Activated CD4-positive, alpha-beta T cell treated with anti-CD3 and anti-CD28 coated beads, Interleukin-2, amount 50 U/mL, for 4 hours (primary cell): ENCODE results near the gene TTLL3.

ENCODE experiments used
- DNase-seq, 2 experiments: peaks; one replicate each; pipeline ENCODE4 v3.0.0-alpha.2; 2020

The TTLL3 gene

GRCh38 chr3:9876991-9877390 lies 66.9 kb downstream of the TTLL3 start:
- no peak for DNase-seq

- DNase-seq: no peak
Measured at GRCh38 chr3:9878700-9879099, 68.6 kb downstream of the TTLL3 start.

GRCh38 chr3:9879830-9880549 lies 69.9 kb downstream of the TTLL3 start, which contains the start of gene CIDEC:
Gene CIDEC (minus strand): TSS chr3:9880253. CDS start chr3:9878486, 1,767 bp downstream.
- DNase-seq: no peak

GRCh38 chr3:9881441-9881840 lies 71.4 kb downstream of the TTLL3 start:
- DNase-seq: no peak

GRCh38 chr3:9883706-9884554 lies 73.9 kb downstream of the TTLL3 start:
- no peak for DNase-seq

- DNase-seq: no peak
Measured at GRCh38 chr3:9884555-9885165, 74.6 kb downstream of the TTLL3 start.
